H9 (cell line): ENCODE measurements around the gene MB21D2. TPM values are rescaled to one million over a fixed set of nuclear protein-coding genes. Genes with fewer than 3 reads are reported as not detected.

ENCODE experiments used
- DNase-seq: peaks from one replicate; pipeline ENCODE4 v3.0.0-alpha.2; 2017
- H2AFZ ChIP-seq: one replicate; pipeline ENCODE4 v1.6.1; 2013; ENCODE audit warnings: mild to moderate bottlenecking, low read length, control low read depth, moderate library complexity
- H2AK5ac ChIP-seq: 2 replicates; pipeline ENCODE4 v1.6.1; 2013; ENCODE audit warnings: low read length, control low read depth, mixed read lengths; ENCODE audit not compliant: insufficient read length
- H2BK120ac ChIP-seq: one replicate; pipeline ENCODE4 v1.6.1; 2013; ENCODE audit warnings: low read depth, mild to moderate bottlenecking, low read length, control low read depth, inconsistent platforms; ENCODE audit not compliant: poor library complexity, severe bottlenecking
- H2BK12ac ChIP-seq: 2 replicates; pipeline ENCODE4 v1.6.1; 2013; ENCODE audit warnings: low read length, control low read depth, mixed read lengths, low read depth; ENCODE audit not compliant: insufficient read length
- H2BK15ac ChIP-seq: 2 replicates; pipeline ENCODE4 v1.6.1; 2013; ENCODE audit warnings: low read depth, low read length, control low read depth
- H2BK20ac ChIP-seq: one replicate; pipeline ENCODE4 v1.6.1; 2013; ENCODE audit warnings: low read depth, mild to moderate bottlenecking, low read length, control low read depth, inconsistent platforms; ENCODE audit not compliant: poor library complexity, severe bottlenecking
- H2BK5ac ChIP-seq: 2 replicates; pipeline ENCODE4 v1.6.1; 2013; ENCODE audit warnings: low read length, control low read depth, mixed read lengths; ENCODE audit not compliant: insufficient read length
- H3K14ac ChIP-seq: 2 replicates; pipeline ENCODE4 v1.6.1; 2013; ENCODE audit warnings: low read length, control low read depth; ENCODE audit not compliant: insufficient read depth
- H3K18ac ChIP-seq: 2 replicates; pipeline ENCODE4 v1.6.1; 2013; ENCODE audit warnings: low read depth, mild to moderate bottlenecking, mixed read lengths, low read length, control low read depth; ENCODE audit not compliant: insufficient read length
- H3K23ac ChIP-seq: 2 replicates; pipeline ENCODE4 v1.6.1; 2013; ENCODE audit warnings: low read length, control low read depth, mixed read lengths, low read depth; ENCODE audit not compliant: insufficient read length
- H3K23me2 ChIP-seq: 2 replicates; pipeline ENCODE4 v1.6.1; 2013; ENCODE audit warnings: low read depth, mild to moderate bottlenecking, mixed read lengths, low read length, control low read depth; ENCODE audit not compliant: insufficient read length, poor library complexity, severe bottlenecking
- H3K27ac ChIP-seq: 2 replicates; pipeline ENCODE4 v1.5.1; 2013; ENCODE audit warnings: low read length, control low read depth, mixed read lengths, low read depth; ENCODE audit not compliant: insufficient read length
- H3K27me3 ChIP-seq: 2 replicates; pipeline ENCODE4 v1.6.1; 2013; ENCODE audit warnings: low read length, control low read depth, inconsistent platforms; ENCODE audit not compliant: insufficient read depth
- H3K4ac ChIP-seq: 2 replicates; pipeline ENCODE4 v1.6.1; 2013; ENCODE audit warnings: low read depth, mild to moderate bottlenecking, control low read depth, inconsistent platforms, low read length, moderate library complexity
- H3K4me1 ChIP-seq: 2 replicates; pipeline ENCODE4 v1.6.1; 2013; ENCODE audit warnings: low read length, control low read depth, inconsistent platforms; ENCODE audit not compliant: insufficient read depth
- H3K4me2 ChIP-seq: 2 replicates; pipeline ENCODE4 v1.6.1; 2013; ENCODE audit warnings: low read length, control low read depth, mixed read lengths; ENCODE audit not compliant: insufficient read length, insufficient read depth
- H3K56ac ChIP-seq: 2 replicates; pipeline ENCODE4 v1.6.1; 2013; ENCODE audit warnings: low read depth, mild to moderate bottlenecking, mixed read lengths, low read length, control low read depth; ENCODE audit not compliant: insufficient read length
- H3K79me1 ChIP-seq: 2 replicates; pipeline ENCODE4 v1.6.1; 2013; ENCODE audit warnings: low read depth, mild to moderate bottlenecking, moderate library complexity, low read length, control low read depth, inconsistent platforms; ENCODE audit not compliant: insufficient read depth, poor library complexity, severe bottlenecking
- H3K79me2 ChIP-seq: 2 replicates; pipeline ENCODE4 v1.6.1; 2013; ENCODE audit warnings: low read length, control low read depth, inconsistent platforms; ENCODE audit not compliant: insufficient read depth
- H3K9ac ChIP-seq: 2 replicates; pipeline ENCODE4 v1.6.1; 2013; ENCODE audit warnings: low read length, control low read depth, mixed read lengths; ENCODE audit not compliant: insufficient read length; ENCODE audit errors: extremely low read depth
- H3K9me3 ChIP-seq: one replicate; pipeline ENCODE4 v1.6.1; 2013; ENCODE audit warnings: low read depth, low read length, inconsistent platforms; ENCODE audit not compliant: control insufficient read depth
- H3T11ph ChIP-seq: one replicate; pipeline ENCODE4 v1.6.1; 2013; ENCODE audit warnings: mild to moderate bottlenecking, low read length, control low read depth, inconsistent platforms
- H4K20me1 ChIP-seq: one replicate; pipeline ENCODE4 v1.6.1; 2013; ENCODE audit not compliant: control insufficient read depth, insufficient read length, insufficient read depth
- H4K5ac ChIP-seq: 2 replicates; pipeline ENCODE4 v1.6.1; 2013; ENCODE audit warnings: low read depth, mild to moderate bottlenecking, mixed read lengths, low read length, control low read depth; ENCODE audit not compliant: insufficient read length
- H4K8ac ChIP-seq: replicated peaks from 2 replicates; pipeline ENCODE4 v1.6.1; 2013; ENCODE audit warnings: low read length, control low read depth, mixed read lengths, low read depth; ENCODE audit not compliant: insufficient read length
- H4K91ac ChIP-seq: 2 replicates; pipeline ENCODE4 v1.6.1; 2013; ENCODE audit warnings: low read depth, mild to moderate bottlenecking, moderate library complexity, mixed read lengths, low read length, control low read depth; ENCODE audit not compliant: insufficient read length
- H3K27ac Mint-ChIP-seq, 3 experiments: 2 replicates in 2 of 3; 3 replicates in 1 of 3; pipeline ENCODE4 v1.8.0; 2020 to 2021; ENCODE audit warnings: mixed read lengths in 3 of 3, mild to moderate bottlenecking in 1 of 3, moderate library complexity in 1 of 3
- H3K27me3 Mint-ChIP-seq: 2 replicates; pipeline ENCODE4 v1.8.0; 2021; ENCODE audit warnings: low read depth, mild to moderate bottlenecking, moderate library complexity, mixed read lengths
- H3K36me3 Mint-ChIP-seq, 3 experiments: 2 replicates in 2 of 3; 3 replicates in 1 of 3; pipeline ENCODE4 v1.8.0; 2020 to 2021; ENCODE audit warnings: low read depth in 3 of 3, mixed read lengths in 3 of 3; ENCODE audit not compliant: insufficient read depth in 1 of 3
- H3K4me1 Mint-ChIP-seq, 2 experiments: 2 replicates each; pipeline ENCODE4 v1.8.0; 2020; ENCODE audit warnings: mixed read lengths in 2 of 2
- H3K4me3 Mint-ChIP-seq, 2 experiments: 2 replicates in 1 of 2; 3 replicates in 1 of 2; pipeline ENCODE4 v1.8.0; 2020 to 2021; ENCODE audit warnings: mild to moderate bottlenecking in 2 of 2, mixed read lengths in 2 of 2, moderate library complexity in 1 of 2
- H3K9me3 Mint-ChIP-seq, 2 experiments: 2 replicates in 1 of 2; 3 replicates in 1 of 2; pipeline ENCODE4 v1.8.0; 2020; ENCODE audit warnings: mild to moderate bottlenecking in 2 of 2, mixed read lengths in 2 of 2, moderate library complexity in 1 of 2
- WGBS: extraction: QIAGEN DNeasy Blood & Tissue Kit; methylation state at CpG from one replicate; pipeline ENCODE4 v1.1.7; 2013; ENCODE audit warnings: missing lambda C conversion rate, low lambda C conversion rate, mixed read lengths; ENCODE audit not compliant: insufficient read length; ENCODE audit errors: extremely low coverage; 5-methylcytosine and 5-hydroxymethylcytosine counted together
- total RNA-seq: library from RNA; stranded (reverse); gene quantifications from 2 replicates; pipeline ENCODE4 v1.2.1, GENCODE V29; 2021
- TF ChIP-seq, protein P1 (sequence below): fragments of 200-600 bp; sonication (generic); conservative IDR thresholded peaks from 3 replicates; pipeline ENCODE4 v1.8.0; 2021; ENCODE audit warnings: antibody characterized with exemption, mild to moderate bottlenecking

MB21D2 gene
- total RNA-seq, 1 experiment from 2014 or later: 19.1 TPM

DNA sequence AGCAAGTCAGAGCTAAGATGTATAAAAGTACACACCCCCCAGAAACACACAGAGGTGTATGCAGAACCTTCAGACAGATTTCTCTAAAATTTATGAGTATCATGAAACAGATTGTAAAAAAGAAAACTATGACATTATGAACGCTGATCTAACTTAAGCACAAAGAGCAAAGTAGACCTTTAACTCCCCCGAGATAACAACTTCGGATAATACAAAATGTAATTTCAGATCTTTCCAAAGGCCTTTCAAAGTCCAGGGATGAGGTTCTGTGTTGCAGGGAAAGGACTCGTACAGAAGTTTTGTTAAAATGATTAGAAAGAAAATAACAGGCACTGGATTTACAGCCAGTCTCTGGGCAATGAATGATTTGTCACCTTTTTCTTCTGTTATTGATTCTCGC, 97.5 kb downstream of the MB21D2 start:
- no peak overlapping the region for H2AFZ ChIP-seq
- no peak overlapping the region for H3K14ac ChIP-seq
- Mint-ChIP-seq H3K4me1 (peaks cover 26 to 45% of the 10 kb centered on the region in 2 experiments), H3K36me3 (no peaks in the 10 kb centered on the region), H3K27me3 (no peaks in the 10 kb centered on the region), H3K4me3 (no peak overlapping the region), H3K9me3 (no peaks in the 10 kb centered on the region), H3K27ac (no peak overlapping the region)
- H4K91ac ChIP-seq: no peak overlapping the region
- no peak overlapping the region for H3T11ph ChIP-seq
- DNase-seq: no peak
- H3K9me3 ChIP-seq: no peaks in the 10 kb centered on the region
- H4K5ac ChIP-seq: no peak overlapping the region
- peaks cover 2% of the 10 kb centered on the region; the same call in 1 of the 2 replicates for H3K4me1 ChIP-seq
- H3K23ac ChIP-seq: no peak overlapping the region
- H3K27ac ChIP-seq: no peak overlapping the region
- H3K27me3 ChIP-seq: no peaks in the 10 kb centered on the region
- no peak overlapping the region for H2BK15ac ChIP-seq
- H4K20me1 ChIP-seq: no peaks in the 10 kb centered on the region
- H2AK5ac ChIP-seq: no peak overlapping the region
- H3K56ac ChIP-seq: no peak overlapping the region
- peaks cover 9% of the 10 kb centered on the region; the same call in 1 of the 2 replicates for H3K79me2 ChIP-seq
- H3K23me2 ChIP-seq: no peaks in the 10 kb centered on the region
- H3K4ac ChIP-seq: no peak overlapping the region
- no peak overlapping the region for H2BK12ac ChIP-seq
- no peak overlapping the region for H4K8ac ChIP-seq
- H3K9ac ChIP-seq: no peak overlapping the region
- H2BK20ac ChIP-seq: no peak overlapping the region
- H2BK5ac ChIP-seq: no peak overlapping the region
- TF ChIP-seq, protein P1, sequence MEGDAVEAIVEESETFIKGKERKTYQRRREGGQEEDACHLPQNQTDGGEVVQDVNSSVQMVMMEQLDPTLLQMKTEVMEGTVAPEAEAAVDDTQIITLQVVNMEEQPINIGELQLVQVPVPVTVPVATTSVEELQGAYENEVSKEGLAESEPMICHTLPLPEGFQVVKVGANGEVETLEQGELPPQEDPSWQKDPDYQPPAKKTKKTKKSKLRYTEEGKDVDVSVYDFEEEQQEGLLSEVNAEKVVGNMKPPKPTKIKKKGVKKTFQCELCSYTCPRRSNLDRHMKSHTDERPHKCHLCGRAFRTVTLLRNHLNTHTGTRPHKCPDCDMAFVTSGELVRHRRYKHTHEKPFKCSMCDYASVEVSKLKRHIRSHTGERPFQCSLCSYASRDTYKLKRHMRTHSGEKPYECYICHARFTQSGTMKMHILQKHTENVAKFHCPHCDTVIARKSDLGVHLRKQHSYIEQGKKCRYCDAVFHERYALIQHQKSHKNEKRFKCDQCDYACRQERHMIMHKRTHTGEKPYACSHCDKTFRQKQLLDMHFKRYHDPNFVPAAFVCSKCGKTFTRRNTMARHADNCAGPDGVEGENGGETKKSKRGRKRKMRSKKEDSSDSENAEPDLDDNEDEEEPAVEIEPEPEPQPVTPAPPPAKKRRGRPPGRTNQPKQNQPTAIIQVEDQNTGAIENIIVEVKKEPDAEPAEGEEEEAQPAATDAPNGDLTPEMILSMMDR: no peak
- H3K79me1 ChIP-seq: peaks cover 6% of the 10 kb centered on the region
- H3K18ac ChIP-seq: no peak overlapping the region
- WGBS: no CpG with 5 or more reads among the region's 5 CpGs
- no peak overlapping the region for H3K4me2 ChIP-seq
- no peak overlapping the region for H2BK120ac ChIP-seq
